GM19099 (cell line): ENCODE results near the gene KREMEN2.

Experiments
- POLR2A ChIP-seq: IDR thresholded peaks from 3 replicates; pipeline ENCODE4 v1.6.1; 2011; ENCODE audit warnings: low read depth; ENCODE audit not compliant: insufficient read length; ENCODE audit errors: extremely low read depth

KREMEN2 gene

DNA sequence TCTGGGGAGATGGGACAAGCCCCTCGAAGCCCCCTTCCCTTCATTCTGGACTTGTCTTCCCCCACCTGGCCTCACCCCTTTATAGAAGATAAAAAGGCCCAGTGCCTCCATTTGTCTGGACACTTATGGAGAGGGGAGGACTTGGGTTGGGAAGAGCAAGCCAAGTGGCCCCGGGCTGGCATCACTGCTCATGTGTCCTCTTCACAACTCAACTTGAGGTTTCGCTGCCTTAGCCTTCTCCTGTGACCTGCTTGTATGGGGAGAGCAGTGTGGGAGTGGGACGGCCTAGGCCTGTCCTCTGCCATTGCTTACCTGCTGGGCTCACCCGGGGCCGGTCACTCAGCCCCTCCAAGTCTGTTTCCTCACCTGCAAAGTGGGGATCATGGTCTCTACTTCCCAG lies 6.5 kb downstream of the KREMEN2 start:
- TF ChIP-seq POLR2A: no peak

DNA sequence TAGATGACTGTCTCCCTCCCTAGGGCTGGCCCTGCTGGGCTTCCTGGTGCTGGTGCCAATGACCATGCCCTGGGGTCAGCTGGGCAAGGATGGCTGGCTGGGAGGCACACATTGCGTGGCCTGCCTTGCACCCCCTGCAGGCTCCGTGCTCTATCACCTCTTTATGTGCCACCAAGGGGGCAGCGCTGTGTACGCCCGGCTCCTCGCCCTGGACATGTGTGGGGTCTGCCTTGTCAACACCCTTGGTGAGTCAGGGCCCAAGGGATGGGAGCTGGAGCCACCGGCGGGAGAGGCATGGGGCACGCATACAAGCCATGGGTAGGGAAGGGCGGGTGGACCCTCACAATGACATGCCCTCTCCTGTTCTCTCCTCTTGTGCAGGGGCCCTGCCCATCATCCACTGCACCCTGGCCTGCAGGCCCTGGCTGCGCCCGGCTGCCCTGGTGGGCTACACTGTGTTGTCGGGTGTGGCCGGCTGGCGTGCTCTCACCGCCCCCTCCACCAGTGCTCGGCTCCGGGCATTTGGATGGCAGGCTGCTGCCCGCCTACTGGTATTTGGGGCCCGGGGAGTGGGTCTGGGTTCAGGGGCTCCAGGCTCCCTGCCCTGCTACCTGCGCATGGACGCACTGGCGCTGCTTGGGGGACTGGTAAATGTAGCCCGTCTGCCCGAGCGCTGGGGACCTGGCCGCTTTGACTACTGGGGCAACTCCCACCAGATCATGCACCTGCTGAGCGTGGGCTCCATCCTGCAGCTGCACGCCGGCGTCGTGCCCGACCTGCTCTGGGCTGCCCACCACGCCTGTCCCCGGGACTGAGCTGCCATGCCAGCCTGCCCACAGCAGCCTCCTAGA lies 7.3 kb downstream of the KREMEN2 start:
- TF ChIP-seq POLR2A: no peak

DNA sequence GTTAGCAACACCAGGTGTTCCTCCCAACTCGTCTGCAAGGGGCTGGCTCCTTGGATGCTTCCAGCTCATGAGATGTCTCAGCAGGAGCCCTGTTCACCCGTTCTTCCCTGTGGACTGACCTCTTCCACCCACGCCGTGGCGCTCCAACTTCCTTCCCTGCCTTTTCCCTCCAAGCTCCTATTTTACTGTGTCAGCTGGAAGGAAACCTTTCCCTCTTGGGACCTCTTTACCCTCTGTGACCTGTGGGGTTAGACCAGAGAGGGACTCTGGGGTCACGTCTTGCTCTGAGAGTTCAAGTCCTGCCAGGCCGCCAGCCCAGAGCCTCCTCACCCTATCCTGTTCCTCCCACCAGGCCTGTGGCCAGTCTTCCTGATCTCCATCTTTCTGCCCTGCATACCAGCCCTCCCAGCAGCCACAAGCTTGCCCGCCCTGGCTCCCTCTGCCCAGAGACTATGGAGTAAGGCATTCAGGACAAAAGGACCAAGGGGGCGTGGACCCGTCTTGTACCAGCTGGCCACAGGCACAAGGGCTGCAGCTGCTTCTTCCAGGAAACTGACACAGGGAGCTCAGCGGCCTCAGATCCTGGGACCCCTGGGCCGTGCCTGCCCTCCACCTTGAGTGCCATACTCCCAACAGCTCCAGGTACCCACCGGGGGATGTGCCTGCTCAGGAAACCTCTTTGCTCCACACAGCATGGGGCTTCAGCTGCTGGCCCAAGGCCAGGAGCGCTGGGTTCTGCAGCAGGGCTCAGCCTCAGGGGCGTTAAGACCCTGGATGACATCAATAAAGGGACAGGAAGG lies 8.1 kb downstream of the KREMEN2 start:
- peak; percentile 12 for TF ChIP-seq POLR2A

DNA sequence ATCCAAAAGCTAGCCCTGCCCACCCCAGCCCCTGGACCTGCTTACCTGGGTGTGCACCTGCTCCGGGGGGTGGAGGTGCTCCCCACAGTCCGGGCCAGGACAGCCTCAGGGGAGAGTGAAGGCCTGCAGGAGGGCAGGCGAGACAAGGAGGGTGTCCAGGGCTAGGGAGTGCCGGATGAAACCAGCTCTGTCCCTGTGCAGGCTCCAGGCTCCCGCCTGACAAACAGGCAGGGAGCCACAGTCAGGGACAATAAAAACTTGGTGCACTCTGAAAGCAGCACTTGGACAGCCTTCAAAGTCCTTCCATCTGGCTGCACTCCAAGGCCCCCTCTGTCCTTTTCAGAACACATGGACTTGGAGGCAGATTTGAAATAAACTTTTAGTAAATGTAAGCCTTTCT lies 9.0 kb downstream of the KREMEN2 start:
- peak; percentile 6 for TF ChIP-seq POLR2A

DNA sequence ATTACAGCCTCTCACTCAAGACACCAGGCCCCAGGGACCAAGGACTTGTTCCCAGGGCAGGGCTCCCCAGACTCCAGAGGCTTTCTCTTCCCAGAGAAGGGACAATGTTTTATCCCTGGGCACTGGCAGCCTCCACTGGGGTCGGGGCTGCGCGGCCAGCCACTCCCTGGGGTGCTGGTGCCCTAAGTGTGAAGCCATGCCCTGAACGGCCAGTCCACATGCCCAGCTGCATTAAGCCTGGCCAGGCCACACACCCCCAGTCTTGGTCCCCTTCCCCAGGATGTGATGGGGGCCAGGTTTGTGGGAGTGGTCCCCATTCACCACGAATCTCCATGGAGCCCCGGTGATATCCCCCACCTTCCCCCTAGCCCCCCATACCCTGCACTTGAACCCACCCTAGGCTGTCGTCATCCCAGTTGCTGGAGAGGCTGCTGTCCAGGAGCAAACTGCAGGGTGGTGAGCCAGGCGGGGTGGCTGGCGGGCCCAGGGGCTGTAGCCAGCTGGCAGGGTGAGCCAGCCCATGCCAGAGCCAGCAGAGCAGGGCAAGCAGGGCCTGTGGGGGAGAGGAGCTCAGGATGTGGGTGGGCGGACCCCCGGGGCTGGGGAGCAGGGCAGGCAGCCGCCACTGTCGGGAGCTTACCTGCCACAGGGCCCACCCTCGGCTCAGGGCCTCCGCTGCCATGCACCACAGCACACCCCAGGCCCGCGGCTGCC lies 9.7 kb downstream of the KREMEN2 start:
- peak; percentile 18 for TF ChIP-seq POLR2A

DNA sequence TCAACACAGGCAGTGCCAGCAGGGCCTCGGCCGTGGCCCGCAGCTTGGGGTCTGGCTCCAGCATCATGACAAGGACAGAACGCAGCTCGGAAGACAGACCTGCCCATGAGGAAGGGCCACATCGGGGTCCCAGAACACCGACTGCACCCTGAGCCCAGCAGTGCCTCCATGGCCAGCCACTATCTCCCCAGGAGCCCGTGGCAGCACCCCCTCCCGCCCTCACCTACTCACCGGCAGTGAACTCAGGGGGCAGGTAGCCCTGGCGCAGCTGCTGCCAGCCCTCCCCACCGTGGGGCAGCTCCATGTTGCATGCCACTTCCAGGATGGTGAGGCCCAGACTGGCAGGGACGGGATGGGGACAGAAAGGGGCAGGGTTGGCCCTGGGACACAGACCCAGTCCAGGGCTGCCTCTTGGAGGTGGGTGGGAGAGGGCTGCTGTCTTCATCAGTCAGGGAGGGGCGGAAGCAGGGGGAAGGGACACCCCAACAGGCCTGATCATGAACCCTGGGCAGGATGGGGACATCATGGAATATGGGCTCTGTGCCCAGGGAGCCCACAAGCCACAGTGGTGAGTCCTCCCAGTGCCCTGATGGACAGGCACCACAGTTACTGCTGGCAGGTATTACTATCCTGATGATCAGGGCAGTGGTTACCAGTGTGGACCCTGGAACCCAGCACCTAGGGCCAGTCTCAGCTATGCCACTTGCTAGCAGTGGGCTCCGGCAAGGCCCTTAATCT lies 10.4 kb downstream of the KREMEN2 start:
- no peak for TF ChIP-seq POLR2A

DNA sequence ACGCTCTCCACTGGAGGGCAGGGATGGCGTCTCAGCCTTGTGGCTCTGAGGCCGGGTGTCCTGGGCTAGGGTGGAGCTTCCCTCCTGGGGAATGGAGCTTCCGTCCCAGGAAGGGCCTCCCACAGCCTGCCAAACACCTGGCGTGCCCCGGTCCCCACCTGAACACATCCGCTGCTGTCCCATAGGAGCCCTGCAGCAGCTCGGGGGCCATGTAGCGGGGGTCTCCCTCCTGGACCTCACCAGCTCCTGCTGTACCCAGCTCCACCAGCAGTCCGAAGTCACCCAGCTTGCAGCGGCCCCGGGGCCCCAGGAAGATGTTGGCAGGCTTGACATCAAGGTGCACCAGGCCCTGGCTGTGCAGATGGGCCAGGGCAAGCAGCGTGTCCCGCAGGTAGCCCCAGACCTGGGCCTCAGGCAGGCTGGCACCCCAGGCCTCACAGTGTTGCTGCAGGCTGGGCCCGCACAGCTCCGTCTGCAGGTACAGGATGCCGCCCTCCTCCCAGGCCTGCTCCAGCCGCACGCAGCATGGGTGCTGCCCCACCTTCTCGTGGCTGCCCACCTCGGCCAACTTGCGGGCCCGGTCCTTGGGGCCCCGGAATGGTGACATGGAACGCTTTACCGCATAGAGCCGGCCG lies 11.2 kb downstream of the KREMEN2 start:
- TF ChIP-seq POLR2A: no peak

DNA sequence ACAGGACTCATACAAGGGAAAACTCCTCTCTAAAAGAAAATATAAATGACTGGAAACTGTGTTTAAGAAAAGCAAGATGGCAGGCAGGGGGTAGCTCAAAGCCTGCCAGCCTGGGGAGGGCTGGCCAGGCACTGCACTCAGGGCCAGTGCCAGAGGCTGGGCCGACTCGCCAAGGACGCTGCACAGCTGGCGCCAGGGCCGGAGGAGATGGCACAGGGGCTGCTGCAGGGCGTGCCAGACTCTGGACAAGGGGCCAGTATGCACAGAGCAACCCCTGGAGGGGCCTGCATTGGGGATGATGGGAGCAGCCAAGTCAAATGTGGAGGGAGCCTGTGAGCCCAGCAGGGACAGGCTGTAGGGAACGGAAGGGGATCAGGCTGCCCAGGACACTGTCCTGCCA lies 12.1 kb downstream of the KREMEN2 start:
- no peak for TF ChIP-seq POLR2A

DNA sequence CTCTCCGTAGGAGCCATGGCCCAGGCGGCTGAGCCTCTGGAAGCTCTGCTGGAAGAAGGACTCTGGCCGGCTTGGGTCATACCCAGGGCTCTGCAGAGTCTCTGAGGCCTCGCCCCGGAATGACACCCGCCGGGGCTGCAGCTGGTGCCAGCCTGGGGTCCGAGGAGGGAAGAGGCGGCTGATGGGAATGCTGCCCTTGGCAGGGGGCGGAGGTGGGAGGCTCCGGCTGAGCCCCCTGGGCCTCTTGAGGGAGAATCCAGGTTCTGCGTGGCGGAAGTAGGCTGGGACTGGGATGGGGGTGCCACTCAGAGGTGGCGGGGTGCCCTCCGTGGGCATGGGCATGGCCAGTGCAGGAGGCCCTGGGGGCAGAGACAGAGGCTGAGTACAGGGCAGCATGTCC lies 12.6 kb downstream of the KREMEN2 start:
- no peak for TF ChIP-seq POLR2A

DNA sequence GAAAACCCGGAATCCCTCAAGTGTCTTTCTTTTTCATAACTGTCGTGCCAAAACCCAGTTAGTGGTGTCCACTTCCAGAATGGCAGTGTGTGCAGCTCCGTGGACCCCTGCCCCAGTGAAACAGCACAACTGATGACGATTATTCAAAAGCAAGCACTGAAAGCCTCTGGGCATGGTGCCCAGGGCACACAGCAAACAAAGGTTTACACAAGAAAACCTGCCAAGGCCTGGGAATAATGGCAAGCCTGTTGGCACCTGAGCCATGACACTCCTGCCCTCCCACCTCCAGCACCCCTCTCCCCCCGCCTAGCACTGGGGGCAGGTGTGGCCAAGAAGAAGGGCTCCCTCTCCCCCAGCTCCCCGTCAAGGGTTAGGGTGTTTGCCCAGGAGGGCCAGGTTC lies 13.4 kb downstream of the KREMEN2 start:
- no peak for TF ChIP-seq POLR2A

DNA sequence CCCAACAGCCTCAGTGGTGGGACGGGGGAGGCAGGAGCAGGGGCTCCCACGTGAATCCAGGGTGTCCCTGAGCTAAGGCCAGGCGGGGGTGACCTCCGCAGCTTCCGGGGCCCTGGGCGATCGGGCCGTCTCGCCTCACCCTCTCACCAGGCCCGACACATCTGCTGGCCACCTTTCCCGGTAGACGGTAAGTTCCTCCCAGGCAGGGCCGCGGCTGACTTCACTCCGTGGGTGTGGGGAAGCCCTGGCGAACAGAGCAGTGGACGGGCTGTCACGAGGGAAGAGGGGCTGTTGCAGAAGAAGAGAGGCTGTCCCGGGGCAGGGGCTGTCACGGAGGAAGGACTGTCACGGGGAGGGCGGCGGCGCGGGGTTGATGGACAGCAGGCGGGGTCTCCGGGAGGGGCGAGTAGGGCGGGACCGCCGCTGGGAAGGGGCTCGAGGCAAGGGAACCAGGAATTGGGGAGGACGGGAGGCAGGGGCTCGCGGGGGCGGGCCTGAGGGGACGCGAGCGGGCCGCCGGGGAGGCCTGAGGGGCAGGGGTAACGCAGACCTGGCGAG lies 15.7 kb downstream of the KREMEN2 start:
- no peak for TF ChIP-seq POLR2A

DNA sequence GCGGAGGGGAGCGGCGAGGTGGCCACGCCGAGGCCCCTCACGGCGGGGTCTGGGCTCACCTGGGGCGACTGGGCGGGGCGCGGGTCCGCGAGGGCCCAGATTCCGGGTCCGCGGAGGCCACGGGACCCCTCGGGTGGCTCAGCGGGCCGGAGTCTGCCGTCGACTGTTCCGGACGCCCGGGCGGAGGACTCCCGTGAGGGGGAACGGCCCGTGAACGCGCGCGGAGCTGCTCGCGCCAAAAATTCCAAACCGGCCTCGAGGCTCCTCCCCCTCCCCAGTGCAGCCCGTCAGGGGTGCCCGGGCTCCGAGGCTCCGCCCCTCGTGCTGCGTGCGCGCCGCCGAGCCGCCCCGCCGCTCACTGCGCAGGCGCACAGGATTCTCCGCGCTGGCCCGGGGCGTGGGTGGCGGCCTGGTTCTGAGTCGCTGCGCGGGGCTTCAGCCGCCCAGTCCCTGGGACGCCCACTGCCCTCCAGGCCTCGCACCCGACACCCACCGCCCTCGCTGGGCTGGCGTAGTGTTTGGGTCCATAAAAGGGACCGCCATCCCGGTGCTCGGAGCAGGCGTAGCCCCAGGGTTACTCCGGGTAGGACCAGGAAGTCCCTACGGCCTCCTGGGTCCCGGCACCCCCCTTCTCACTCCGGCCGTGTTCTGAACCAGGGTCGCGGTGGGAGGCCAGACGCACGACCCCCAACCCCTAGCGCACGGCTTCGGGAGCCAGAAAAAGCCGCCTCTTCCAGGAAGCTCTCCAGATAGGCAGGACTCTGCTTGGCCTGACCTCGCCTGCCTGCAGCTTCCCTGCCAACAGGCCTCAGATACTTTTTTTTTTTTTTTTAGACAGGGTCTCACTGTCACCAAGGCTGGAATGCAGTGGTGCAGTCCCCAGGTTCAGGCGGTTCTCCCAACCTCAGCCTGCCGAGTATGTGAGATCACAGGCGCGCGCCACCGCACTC lies 16.4 kb downstream of the KREMEN2 start, which contains the start of gene PKMYT1:
PKMYT1 (minus strand) TSS at position 220 of the 950 bp plus-strand sequence. CDS start 789 bp downstream, outside the sequence.
- peak; percentile 97 for TF ChIP-seq POLR2A

DNA sequence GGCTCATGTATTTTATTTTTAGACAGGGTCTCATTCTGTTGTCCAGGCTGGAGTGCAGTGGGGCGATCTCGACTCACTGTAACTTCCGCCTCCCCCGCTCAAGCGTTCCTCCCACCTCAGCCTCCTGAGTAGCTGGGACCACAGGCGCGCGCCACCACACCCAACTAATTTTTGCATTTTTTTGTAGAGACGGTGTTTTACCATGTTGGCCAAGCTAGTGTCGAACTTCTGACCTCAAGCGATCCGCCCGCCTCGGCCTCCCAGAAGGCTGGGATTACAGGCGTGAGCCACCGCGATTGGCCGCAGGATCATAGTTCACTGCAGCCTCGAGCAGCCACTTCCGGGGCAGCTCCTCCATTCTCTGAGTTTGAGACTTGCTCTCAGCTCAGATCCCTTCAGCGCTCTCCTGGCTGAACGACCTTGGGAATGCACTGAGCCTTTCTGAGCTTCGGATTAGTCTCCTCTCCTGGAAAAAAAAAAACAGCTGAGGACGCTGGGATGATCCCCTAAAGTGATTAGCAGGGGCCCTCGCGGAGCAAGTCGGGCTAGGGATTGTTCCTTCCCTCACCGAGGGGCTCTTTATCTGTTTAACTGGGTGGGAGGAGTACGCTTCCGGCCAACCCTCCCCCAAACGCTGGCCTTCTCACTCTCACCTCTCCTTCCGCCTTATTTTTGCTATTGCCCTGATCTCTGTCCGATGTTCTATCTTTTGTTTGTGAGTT lies 17.3 kb downstream of the KREMEN2 start:
- no peak for TF ChIP-seq POLR2A

DNA sequence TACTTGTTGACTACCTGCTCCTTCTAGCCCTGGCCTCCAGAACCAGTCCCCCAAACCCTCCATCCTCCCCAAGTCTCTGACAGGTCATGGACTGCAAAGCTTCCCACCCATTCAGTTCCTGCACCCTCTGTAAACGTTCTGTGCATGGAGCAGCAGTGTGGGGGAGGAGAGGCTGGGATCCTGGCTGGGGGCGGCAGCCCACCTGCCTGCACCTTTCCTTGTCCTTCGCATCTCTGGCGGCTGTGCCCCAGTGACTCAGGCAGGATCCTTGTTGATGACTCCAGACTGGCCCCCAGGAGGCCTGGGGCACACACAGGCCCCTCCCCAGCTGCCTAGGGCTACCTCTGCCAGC lies 17.8 kb downstream of the KREMEN2 start:
- TF ChIP-seq POLR2A: no peak
